Activated T-cell treated with anti-CD3 and anti-CD28 coated beads for 1 hour (primary cell): Measurements from ENCODE around the gene ATP6V1B1.

Experiments used
- DNase-seq: peaks from one replicate; pipeline ENCODE4 v3.0.0-alpha.2; 2020; ENCODE audit warnings: low read depth

The ATP6V1B1 gene

GRCh38 chr2:70935468-70936164 lies at the start of gene ATP6V1B1:
TSS of gene ATP6V1B1 (plus strand) at chr2:70935900. CDS start at chr2:70935955, 55 bp downstream.
- no peak for DNase-seq

- DNase-seq: no peak
Measured at GRCh38 chr2:70886541-70886987, 49.1 kb upstream of the ATP6V1B1 start.

GRCh38 chr2:70887208-70887549 lies 48.5 kb upstream of the ATP6V1B1 start:
- no peak for DNase-seq

GRCh38 chr2:70887550-70888246 lies 48.0 kb upstream of the ATP6V1B1 start:
- no peak for DNase-seq

GRCh38 chr2:70888366-70888922 lies 47.3 kb upstream of the ATP6V1B1 start:
- no peak for DNase-seq

GRCh38 chr2:70888923-70889715 lies 46.6 kb upstream of the ATP6V1B1 start:
- no peak for DNase-seq

GRCh38 chr2:70889716-70890037 lies 46.0 kb upstream of the ATP6V1B1 start:
- DNase-seq: no peak

GRCh38 chr2:70890469-70891065 lies 45.1 kb upstream of the ATP6V1B1 start:
- DNase-seq: no peak

GRCh38 chr2:70891572-70892357 lies 43.9 kb upstream of the ATP6V1B1 start:
- no peak for DNase-seq

- no peak for DNase-seq
Measured at GRCh38 chr2:70892750-70893149, 43.0 kb upstream of the ATP6V1B1 start.

- DNase-seq: no peak
Measured at GRCh38 chr2:70893186-70893585, 42.5 kb upstream of the ATP6V1B1 start.

- DNase-seq: no peak
Measured at GRCh38 chr2:70894765-70895164, 40.9 kb upstream of the ATP6V1B1 start.

- no peak for DNase-seq
Measured at GRCh38 chr2:70895249-70895648, 40.5 kb upstream of the ATP6V1B1 start.

GRCh38 chr2:70895998-70896764 lies 39.5 kb upstream of the ATP6V1B1 start:
- no peak for DNase-seq

GRCh38 chr2:70896765-70897202 lies 38.9 kb upstream of the ATP6V1B1 start:
- no peak for DNase-seq

- DNase-seq: no peak
Measured at GRCh38 chr2:70897203-70897976, 38.3 kb upstream of the ATP6V1B1 start.

- no peak for DNase-seq
Measured at GRCh38 chr2:70897977-70898226, 37.8 kb upstream of the ATP6V1B1 start.

- DNase-seq: no peak
Measured at GRCh38 chr2:70898363-70899240, 37.1 kb upstream of the ATP6V1B1 start.
